HFF-Myc (cell line): ENCODE data around the gene NDUFA11.

Source experiments
- DNase-seq: peaks from one replicate; pipeline ENCODE4 v3.0.0-alpha.2; 2011; ENCODE audit warnings: low read depth; ENCODE audit errors: extremely low read depth
- H3K4me3 ChIP-seq: replicated peaks from 2 replicates; pipeline ENCODE4 v1.5.1; 2011; ENCODE audit warnings: low read depth, mild to moderate bottlenecking, control low read depth, low read length
- CTCF ChIP-seq: IDR thresholded peaks from 2 replicates; pipeline ENCODE4 v1.5.1; 2012; ENCODE audit warnings: mild to moderate bottlenecking, low read depth, low read length, control low read depth; ENCODE audit errors: missing control alignments

NDUFA11 gene

DNA sequence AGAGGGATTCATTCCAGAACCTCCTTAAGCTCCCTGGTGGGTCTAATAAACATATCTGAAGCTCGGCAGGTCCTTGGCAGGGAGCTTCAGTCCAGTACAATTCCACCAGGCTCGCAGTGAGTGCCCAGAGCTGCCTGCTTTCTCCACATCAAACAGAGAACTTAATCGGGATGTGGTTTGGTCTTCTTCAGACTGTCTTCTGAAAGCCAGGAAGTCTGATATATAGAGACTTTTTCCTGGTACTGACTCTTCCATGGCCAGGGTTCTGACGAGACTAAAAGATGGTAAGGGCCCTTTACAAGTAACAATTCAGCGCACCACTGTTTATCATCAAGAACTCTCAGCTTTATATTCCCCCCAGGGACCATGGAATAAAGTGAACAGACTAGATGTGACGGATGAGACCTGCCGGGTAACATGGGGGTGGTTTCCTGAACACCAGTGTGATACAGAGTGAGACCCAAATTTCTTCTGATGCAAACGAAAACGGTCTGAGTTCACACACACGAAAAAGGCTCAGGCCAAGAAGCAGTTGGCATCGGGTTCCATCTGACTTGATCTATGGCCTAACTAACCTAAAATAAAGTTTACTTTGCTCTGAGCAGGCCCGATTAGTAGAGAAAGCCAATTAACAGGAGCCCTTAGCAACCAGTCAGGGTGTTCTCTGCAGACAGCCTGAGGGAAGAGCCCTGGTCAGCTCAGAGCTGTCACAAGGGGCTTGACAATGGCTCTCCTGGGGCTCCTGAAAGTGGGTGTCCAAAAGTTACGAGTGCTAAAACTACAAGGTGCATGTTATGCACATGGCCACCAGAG is 45.4 kb upstream of the NDUFA11 start:
- DNase-seq: no peak
- no peak overlapping the region for H3K4me3 ChIP-seq
- no peak for TF ChIP-seq CTCF

DNA sequence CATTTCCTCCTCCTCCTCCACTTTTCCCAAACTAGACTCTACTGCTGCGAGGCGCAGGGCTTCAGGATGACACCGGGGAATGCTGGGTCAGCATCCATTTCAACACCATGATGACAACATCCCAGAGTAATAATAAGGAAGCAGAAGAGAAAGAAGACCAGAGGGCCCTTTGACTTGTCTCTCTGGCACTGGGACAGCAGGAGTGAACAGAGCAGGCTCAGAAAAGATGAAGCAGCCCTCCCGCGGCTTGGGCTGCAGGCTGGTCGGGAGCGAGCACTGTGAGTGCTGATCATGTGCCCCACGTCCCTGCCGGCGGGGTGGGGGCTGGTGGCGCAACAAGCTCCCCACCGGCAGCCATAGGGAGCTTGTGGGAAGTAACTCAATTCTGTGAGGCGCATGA is 43.8 kb upstream of the NDUFA11 start:
- H3K4me3 ChIP-seq: no peak overlapping the region
- DNase-seq: no peak
- TF ChIP-seq CTCF: no peak

- DNase-seq: no peak
- no peak overlapping the region for H3K4me3 ChIP-seq
- no peak for TF ChIP-seq CTCF
Observed at GRCh38 chr19:5943623-5944022, 40.0 kb upstream of the NDUFA11 start.

- no peak for TF ChIP-seq CTCF
- H3K4me3 ChIP-seq: no peak overlapping the region
- no peak for DNase-seq
Observed at GRCh38 chr19:5943045-5943444, 39.5 kb upstream of the NDUFA11 start.

DNA sequence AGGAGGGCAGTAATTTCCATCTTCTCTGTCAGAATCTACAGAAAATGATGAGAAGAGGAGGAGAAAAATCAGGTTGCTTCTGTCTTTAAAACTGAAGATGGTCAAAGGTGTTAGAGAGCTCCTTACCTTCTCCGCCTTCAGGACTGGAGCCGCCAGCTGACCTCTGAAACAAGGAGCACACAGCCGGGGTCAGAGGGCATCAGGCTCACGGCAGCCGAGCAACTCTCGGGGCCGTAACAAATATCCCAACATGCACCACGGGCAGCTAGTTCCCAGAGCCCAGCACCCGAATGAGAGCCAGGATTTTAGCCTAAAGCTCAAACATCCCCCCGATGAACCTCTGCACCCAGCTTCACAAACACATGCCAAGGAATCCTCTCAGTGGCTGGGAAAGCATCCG is 38.1 kb upstream of the NDUFA11 start:
- no peak overlapping the region for H3K4me3 ChIP-seq
- no peak for TF ChIP-seq CTCF
- DNase-seq: no peak

- TF ChIP-seq CTCF: no peak
- H3K4me3 ChIP-seq: no peak overlapping the region
- no peak for DNase-seq
Observed at GRCh38 chr19:5940260-5941208, 36.9 kb upstream of the NDUFA11 start.
